Activated T-cell treated with anti-CD3 and anti-CD28 coated beads, Interleukin-2, amount 50 U/mL, for 72 hours (primary cell): ENCODE measurements around the gene MYL2. TPM values are rescaled to one million over a fixed set of nuclear protein-coding genes. Genes with fewer than 3 reads are reported as not detected.

Experiments
- ATAC-seq, 2 donors: fragments of 150-1000 bp; cut with Tn5 transposase; replicated peaks in 1 of 2; 2 replicates each; pipeline ENCODE4 v1.10.0; 2021; ENCODE audit warnings: moderate library complexity in 2 of 2, mild to moderate bottlenecking in 1 of 2
- DNase-seq, 2 donors: peaks; one replicate each; pipeline ENCODE4 v3.0.0; 2021 to 2022; ENCODE audit warnings: mixed read lengths in 1 of 2
- H3K27ac Mint-ChIP-seq: one replicate; pipeline ENCODE4 v1.8.0; 2022; ENCODE audit warnings: mild to moderate bottlenecking, moderate library complexity, mixed read lengths
- H3K27me3 Mint-ChIP-seq: one replicate; pipeline ENCODE4 v1.8.0; 2022; ENCODE audit warnings: low read depth, mixed read lengths
- H3K36me3 Mint-ChIP-seq, 2 donors: one replicate each; pipeline ENCODE4 v1.8.0; 2022; ENCODE audit warnings: mixed read lengths in 2 of 2, mild to moderate bottlenecking in 1 of 2; ENCODE audit not compliant: insufficient read depth in 2 of 2
- H3K4me1 Mint-ChIP-seq: one replicate; pipeline ENCODE4 v1.8.0; 2022; ENCODE audit warnings: low read depth, mixed read lengths
- H3K4me3 Mint-ChIP-seq, 2 donors: one replicate each; pipeline ENCODE4 v1.8.0; 2022; ENCODE audit warnings: mild to moderate bottlenecking in 2 of 2, mixed read lengths in 2 of 2, moderate library complexity in 2 of 2
- H3K9me3 Mint-ChIP-seq, 2 donors: one replicate each; pipeline ENCODE4 v1.8.0; 2022; ENCODE audit warnings: mixed read lengths in 2 of 2
- total RNA-seq, 2 donors: library from RNA; stranded (reverse); gene quantifications; one replicate each; pipeline ENCODE4 v1.2.3, GENCODE V29; 2022

The MYL2 gene
- total RNA-seq, 2 donors from 2014 or later, result not detected

DNA sequence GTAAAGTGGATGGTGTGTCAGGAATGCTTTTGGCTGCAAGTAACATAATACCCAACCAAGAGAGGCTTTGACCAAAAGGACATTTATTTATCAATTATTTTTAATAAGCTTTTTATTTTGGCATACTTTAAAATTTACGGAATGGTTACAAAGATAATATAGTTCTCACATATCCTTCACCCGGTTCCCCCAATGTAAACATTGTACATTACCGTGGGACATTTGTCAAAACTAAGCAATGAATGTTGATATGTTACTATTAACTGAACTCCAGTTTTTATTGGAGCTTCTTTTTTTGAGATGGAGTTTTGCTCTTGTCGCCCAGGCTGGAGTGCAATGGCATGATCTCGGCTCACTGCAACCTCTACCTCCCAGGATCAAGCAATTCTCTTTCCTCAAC lies 50.6 kb downstream of the MYL2 start:
- no peak overlapping the region for H3K4me3 Mint-ChIP-seq
- H3K27ac Mint-ChIP-seq, result no peak overlapping the region
- no peaks in the 10 kb centered on the region for H3K36me3 Mint-ChIP-seq
- H3K4me1 Mint-ChIP-seq, result no peaks in the 10 kb centered on the region
- DNase-seq (no peak), ATAC-seq (no peak)
- no peaks in the 10 kb centered on the region for H3K27me3 Mint-ChIP-seq
- no peaks in the 10 kb centered on the region for H3K9me3 Mint-ChIP-seq

DNA sequence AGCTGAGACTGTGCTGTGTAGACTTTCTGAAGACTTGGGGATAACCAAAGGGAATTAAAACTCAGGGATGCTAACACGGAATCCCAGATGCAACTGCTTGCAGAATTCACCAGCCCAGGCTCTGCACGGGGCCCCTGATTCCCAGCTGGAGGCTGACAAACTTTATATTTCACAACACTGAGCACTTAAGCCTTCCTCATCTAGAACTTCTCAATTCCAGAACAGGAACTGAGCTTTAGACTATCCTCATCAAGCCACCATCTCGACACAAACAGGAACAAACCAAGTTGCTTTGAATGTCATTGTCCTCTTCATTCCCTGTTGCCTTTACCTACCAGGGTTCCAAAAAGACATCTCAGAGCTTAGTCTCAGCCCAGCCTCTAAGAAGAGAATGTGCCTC lies 51.4 kb downstream of the MYL2 start:
- Mint-ChIP-seq H3K27me3 (no peaks in the 10 kb centered on the region), H3K9me3 (no peaks in the 10 kb centered on the region), H3K4me3 (no peak overlapping the region), H3K36me3 (no peaks in the 10 kb centered on the region), H3K27ac (no peak overlapping the region), H3K4me1 (no peaks in the 10 kb centered on the region)
- DNase-seq (no peak), ATAC-seq (no peak)

DNA sequence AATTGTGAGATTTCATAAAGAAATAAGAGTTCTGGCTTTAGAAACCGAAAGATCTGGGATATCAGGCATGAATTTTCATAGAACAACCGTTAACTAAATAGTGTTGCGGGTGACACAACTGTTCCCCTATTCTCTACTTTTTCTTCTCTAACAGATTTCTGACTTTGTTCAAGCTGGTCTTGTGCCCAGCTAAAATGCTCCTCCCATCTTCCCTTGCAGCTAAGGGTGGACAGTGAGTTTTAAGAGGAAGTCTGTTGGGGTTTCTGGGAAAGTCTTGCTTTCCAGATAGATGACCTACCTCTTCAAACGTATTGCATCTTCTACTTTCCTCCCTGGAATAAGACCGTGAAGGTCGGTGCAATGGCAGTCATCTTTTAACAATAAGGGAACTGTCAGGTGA lies 54.9 kb downstream of the MYL2 start:
- Mint-ChIP-seq H3K4me3 (no peak overlapping the region), H3K36me3 (no peaks in the 10 kb centered on the region), H3K4me1 (peaks cover 10% of the 10 kb centered on the region), H3K27ac (no peak overlapping the region), H3K9me3 (no peaks in the 10 kb centered on the region), H3K27me3 (no peaks in the 10 kb centered on the region)
- DNase-seq, result no peak
- ATAC-seq, result no peak

DNA sequence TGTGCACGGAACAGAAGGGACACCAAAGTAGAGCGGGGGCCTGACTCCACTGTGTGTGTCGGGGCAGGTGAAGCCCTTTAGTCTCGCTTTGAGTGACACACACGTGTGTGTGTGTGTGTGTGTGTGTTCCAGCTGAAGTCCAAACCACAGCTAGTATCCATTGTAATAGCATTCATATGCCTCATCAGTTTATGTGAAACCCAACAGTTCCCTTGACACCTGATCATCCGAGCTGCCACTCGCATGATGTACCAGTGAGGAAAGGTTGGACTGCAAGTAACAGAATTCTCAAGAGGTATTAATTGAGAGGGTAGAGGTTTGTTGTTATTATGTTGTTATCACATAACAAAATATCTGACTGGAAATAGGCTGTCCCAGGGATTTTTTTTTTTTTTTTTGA lies 57.2 kb downstream of the MYL2 start:
- no peak for ATAC-seq
- H3K27ac Mint-ChIP-seq, result no peak overlapping the region
- peaks cover 10% of the 10 kb centered on the region for H3K4me1 Mint-ChIP-seq
- no peaks in the 10 kb centered on the region for H3K27me3 Mint-ChIP-seq
- no peak for DNase-seq
- H3K36me3 Mint-ChIP-seq, result no peaks in the 10 kb centered on the region
- no peaks in the 10 kb centered on the region for H3K9me3 Mint-ChIP-seq
- no peak overlapping the region for H3K4me3 Mint-ChIP-seq

DNA sequence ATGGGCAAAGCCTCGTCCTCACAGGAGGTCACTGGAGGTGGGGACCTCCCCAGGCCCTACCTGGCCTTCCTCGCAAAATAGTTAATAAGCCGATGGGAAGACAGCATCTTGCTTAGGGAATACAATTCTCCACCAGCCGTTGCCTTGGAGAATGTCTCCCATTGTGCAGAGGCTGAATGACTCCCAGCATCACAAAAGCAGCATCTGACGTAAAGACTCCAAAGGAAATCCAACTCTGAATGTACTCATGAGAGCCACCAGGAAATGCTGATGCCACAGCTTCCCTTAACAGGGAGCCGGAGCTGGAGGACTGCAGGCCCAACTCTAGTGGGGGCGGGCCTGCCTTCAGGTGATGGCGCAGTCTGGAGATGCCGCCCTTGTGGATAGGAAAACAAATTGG lies 58.0 kb downstream of the MYL2 start:
- H3K4me3 Mint-ChIP-seq, result no peak overlapping the region
- peaks cover 10% of the 10 kb centered on the region for H3K4me1 Mint-ChIP-seq
- no peaks in the 10 kb centered on the region for H3K27me3 Mint-ChIP-seq
- ATAC-seq, result no peak
- no peaks in the 10 kb centered on the region for H3K9me3 Mint-ChIP-seq
- DNase-seq, result no peak
- H3K27ac Mint-ChIP-seq, result no peak overlapping the region
- H3K36me3 Mint-ChIP-seq, result no peaks in the 10 kb centered on the region

DNA sequence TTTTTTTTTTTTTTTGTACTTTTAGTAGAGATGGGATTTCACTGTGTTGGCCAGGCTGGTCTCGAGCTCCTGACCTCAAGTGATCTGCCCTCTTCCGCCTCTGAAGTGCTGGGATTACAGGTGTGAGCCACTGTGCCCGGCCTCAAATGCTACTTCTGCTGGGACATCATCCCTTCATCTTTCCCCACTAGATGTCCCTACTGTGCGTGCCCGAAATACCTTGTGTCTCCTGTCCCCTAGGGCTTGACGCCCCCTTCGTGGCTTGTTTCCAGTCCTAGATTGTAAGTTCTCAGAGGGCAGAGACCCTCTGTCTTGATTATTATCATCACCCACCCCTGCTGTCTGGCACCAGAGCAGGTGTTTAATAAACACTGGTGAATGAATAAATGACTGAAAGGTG lies 58.6 kb downstream of the MYL2 start:
- DNase-seq (no peak), ATAC-seq (no peak)
- H3K36me3 Mint-ChIP-seq, result no peaks in the 10 kb centered on the region
- H3K4me1 Mint-ChIP-seq, result peaks cover 10% of the 10 kb centered on the region
- no peaks in the 10 kb centered on the region for H3K27me3 Mint-ChIP-seq
- no peak overlapping the region for H3K27ac Mint-ChIP-seq
- H3K4me3 Mint-ChIP-seq, result no peak overlapping the region
- H3K9me3 Mint-ChIP-seq, result no peaks in the 10 kb centered on the region

Other genes starting within 250 kb of the MYL2 start
- 10 to 100 TPM; 10.5 to 12.8 TPM for gene HVCN1, start 231.5 kb downstream of the MYL2 start, total RNA-seq
- 100 to 1,000 TPM; 302 to 332 TPM for gene PPP1CC, start 177.7 kb downstream of the MYL2 start, total RNA-seq
- gene CCDC63, start 73.6 kb downstream of the MYL2 start, total RNA-seq, result under 1 TPM in 1 of 2 donors, not detected in 1; 0.24 TPM
- under 1 TPM; 0.19 to 0.32 TPM for gene CUX2, start 113.6 kb upstream of the MYL2 start, total RNA-seq